A549 (cell line): ENCODE measurements around the gene IKZF4. TPM values are rescaled to one million over a fixed set of nuclear protein-coding genes. Genes with fewer than 3 reads are reported as not detected.
"Not testable (repeated sequence)": the region's sequence is repeated elsewhere in the genome, so short reads cannot be mapped to it uniquely, and the experiment has no call there.

Source experiments
- ATAC-seq, 2 experiments: fragments of 200-7000 bp in 1 of 2; fragments of >200 bp in 1 of 2; cut with Nextera tagmentation in 1 of 2; cut with Tn5 transposase in 1 of 2; 3 replicates each; pipeline versions ENCODE4 v1.8.0 to v1.9.1; 2018 to 2020; ENCODE audit warnings: mild to moderate bottlenecking in 1 of 2, moderate library complexity in 1 of 2
- CTCF ChIA-PET: fragments of 300-600 bp; sonication (Branson Sonifier 250); formaldehyde crosslinking; extraction: SDS; loops from one replicate; lab custom pipeline; 2021; ENCODE audit warnings: antibody characterized with exemption, inconsistent platforms; lab: Yijun Ruan, JAX
- POLR2A ChIA-PET: fragments of 350-600 bp; formaldehyde crosslinking; extraction: SDS; loops from one replicate; lab custom pipeline; 2021; ENCODE audit warnings: antibody characterized with exemption, inconsistent platforms; lab: Yijun Ruan, JAX
- DNase-seq, 2 experiments: peaks; one replicate each; pipeline versions ENCODE4 v3.0.0 to v3.0.0-alpha.2; 2011 to 2016; ENCODE audit warnings: low read depth in 1 of 2, low spot score in 1 of 2
- FAIRE-seq: peaks from 2 replicates; lab custom pipeline; 2011; peaks lifted over from hg19 to GRCh38; lab: Jason Lieb, UNC
- H3K27ac ChIP-seq, 2 experiments: fragments of >200 bp; sonication (Bioruptor Twin); formaldehyde crosslinking; 3 replicates each; pipeline ENCODE4 v1.5.1; 2016 to 2017
- H3K4me1 ChIP-seq: fragments of >200 bp; sonication (Bioruptor Twin); formaldehyde crosslinking; 3 replicates; pipeline ENCODE4 v1.6.1; 2016
- H3K4me2 ChIP-seq: fragments of >200 bp; sonication (Bioruptor Twin); formaldehyde crosslinking; 3 replicates; pipeline ENCODE4 v1.6.1; 2016
- H3K4me3 ChIP-seq: fragments of >200 bp; sonication (Bioruptor Twin); formaldehyde crosslinking; 3 replicates; pipeline ENCODE4 v1.5.1; 2016
- H3K9me3 ChIP-seq: fragments of >200 bp; sonication (Bioruptor Twin); formaldehyde crosslinking; 3 replicates; pipeline ENCODE4 v1.6.1; 2016
- CBX2 ChIP-seq: fragments of 200-600 bp; sonication (generic); IDR thresholded peaks from 2 replicates; pipeline ENCODE4 v1.6.1; 2016; ENCODE audit warnings: low read depth, mild to moderate bottlenecking, borderline replicate concordance
- CEBPB ChIP-seq, 2 experiments: fragments of >200 bp in 1 of 2; sonication (Bioruptor Twin) in 1 of 2; formaldehyde crosslinking in 1 of 2; IDR thresholded peaks; 2 replicates each; pipeline ENCODE4 v1.6.1; 2012 to 2016
- CHD2 ChIP-seq: fragments of 150-350 bp; IDR thresholded peaks from 2 replicates; pipeline ENCODE4 v1.6.1; 2014; ENCODE audit warnings: low read length; ENCODE audit not compliant: partially characterized antibody
- EHMT2 ChIP-seq: fragments of 200-600 bp; sonication (generic); IDR thresholded peaks from 2 replicates; pipeline ENCODE4 v1.6.1; 2016; ENCODE audit warnings: antibody characterized with exemption, low read depth, mild to moderate bottlenecking, moderate library complexity
- HOXA7 ChIP-seq: fragments of 250-450 bp; sonication (Bioruptor Pico); IDR thresholded peaks from 2 replicates; pipeline ENCODE4 v1.5.0; 2020; ENCODE audit warnings: mild to moderate bottlenecking, moderate library complexity
- HOXB13 ChIP-seq: fragments of 250-450 bp; sonication (Bioruptor Pico); IDR thresholded peaks from 2 replicates; pipeline ENCODE4 v1.5.0; 2020; ENCODE audit warnings: low read depth, mild to moderate bottlenecking, moderate library complexity
- HOXB5 ChIP-seq: fragments of 250-450 bp; sonication (Bioruptor Pico); IDR thresholded peaks from 2 replicates; pipeline ENCODE4 v1.5.0; 2020; ENCODE audit warnings: mild to moderate bottlenecking, moderate library complexity
- JUN ChIP-seq, 2 experiments: fragments of >200 bp; sonication (Bioruptor Twin); formaldehyde crosslinking; IDR thresholded peaks; 2 replicates in 1 of 2; 3 replicates in 1 of 2; pipeline ENCODE4 v1.6.1; 2016 to 2017
- MAFK ChIP-seq: fragments of 450-650 bp; IDR thresholded peaks from 2 replicates; pipeline ENCODE4 v1.6.1; 2014; ENCODE audit not compliant: partially characterized antibody
- MAZ ChIP-seq: fragments of 150-350 bp; IDR thresholded peaks from 2 replicates; pipeline ENCODE4 v1.6.1; 2014; ENCODE audit warnings: antibody characterized with exemption, low read depth, low read length, borderline replicate concordance
- POLR2AphosphoS2 ChIP-seq: conservative IDR thresholded peaks from 2 replicates; pipeline ENCODE4 v1.6.1; 2012; ENCODE audit warnings: low read length, improper control_type of control experiment, inconsistent platforms
- RNF2 ChIP-seq: fragments of 200-600 bp; sonication (generic); IDR thresholded peaks from 2 replicates; pipeline ENCODE4 v1.6.1; 2016; ENCODE audit warnings: low read depth, mild to moderate bottlenecking, antibody characterized with exemption, moderate library complexity, borderline replicate concordance
- SMC3 ChIP-seq: fragments of >200 bp; sonication (Bioruptor Twin); formaldehyde crosslinking; IDR thresholded peaks from 3 replicates; pipeline ENCODE4 v1.6.1; 2018; ENCODE audit warnings: inconsistent platforms
- ZSCAN20 ChIP-seq: fragments of 250-450 bp; sonication (Bioruptor Pico); IDR thresholded peaks from 2 replicates; pipeline ENCODE4 v1.8.0; 2022; ENCODE audit warnings: mild to moderate bottlenecking, moderate library complexity
- WGBS: methylation state at CpG from one replicate; pipeline ENCODE4 v1.1.6; 2017; ENCODE audit errors: missing lambda C conversion rate; 5-methylcytosine and 5-hydroxymethylcytosine counted together
- polyA plus RNA-seq, 4 experiments: library from polyadenylated mRNA; depleted of rRNA in 3 of 4; stranded (reverse); fragments of >200 nt; fragmentation: RNase III in 1 of 4; extraction: RNeasy Plus Mini Kit Qiagen cat#74134 plus additional on column Dnase treatment in 1 of 4; gene quantifications; 2 replicates in 3 of 4; 3 replicates in 1 of 4; pipeline ENCODE4 v1.2.3, GENCODE V29; 2011 to 2017
- TF ChIP-seq, protein P1 (sequence below): fragments of 200-600 bp; sonication (generic); IDR thresholded peaks from 2 replicates; pipeline ENCODE4 v1.6.1; 2016; ENCODE audit warnings: antibody characterized with exemption, mild to moderate bottlenecking, moderate library complexity
- TF ChIP-seq, protein P2 (sequence below): fragments of 150-350 bp; IDR thresholded peaks from 2 replicates; pipeline ENCODE4 v1.6.1; 2014; ENCODE audit warnings: low read depth, mild to moderate bottlenecking, low read length
- TF ChIP-seq, protein P3 (sequence below): fragments of 450-650 bp; IDR thresholded peaks from 2 replicates; pipeline ENCODE4 v1.6.1; 2014; ENCODE audit warnings: antibody characterized with exemption

The IKZF4 gene
- polyA plus RNA-seq, 2 of the 4 experiments (the other 2 are of a cell fraction), result 2.0 TPM

DNA sequence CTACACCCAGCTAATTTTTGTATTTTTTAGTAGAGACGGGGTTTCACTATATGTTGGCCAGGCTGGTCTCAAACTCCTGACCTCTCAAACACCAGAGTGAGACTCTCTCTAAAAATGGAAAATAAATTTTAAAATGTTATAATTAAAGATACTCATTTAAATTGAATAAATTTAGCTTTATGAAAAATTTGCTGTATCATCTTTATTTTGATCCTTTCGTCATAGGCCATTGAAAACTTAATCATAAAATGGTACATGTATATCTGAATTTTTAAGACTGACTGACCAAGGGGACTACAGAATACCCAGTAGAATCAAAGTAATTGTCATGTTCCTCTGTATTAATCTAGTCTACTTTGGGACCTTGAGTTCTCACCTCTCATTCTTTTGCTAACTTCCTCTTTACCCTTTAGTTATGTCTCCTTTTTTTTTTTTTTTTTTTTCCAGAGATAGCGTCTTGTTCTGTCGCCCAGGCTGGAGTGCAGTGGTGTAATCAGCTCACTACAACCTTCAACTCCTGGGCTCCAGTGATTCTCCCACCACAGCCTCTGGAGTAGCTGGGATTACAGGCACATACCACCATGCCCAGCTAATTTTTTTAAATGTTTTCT is 37.5 kb upstream of the IKZF4 start:
- no peak for DNase-seq
- WGBS, result 94% methylated on average over 4 of the region's 4 CpGs
- Histone ChIP-seq H3K27ac (no peak overlapping the region), H3K4me1 (no peaks in the 10 kb centered on the region), H3K9me3 (no peaks in the 10 kb centered on the region), H3K4me2 (no peak overlapping the region), H3K4me3 (no peak overlapping the region)
- TF ChIP-seq CHD2 (no peak), CEBPB (IDR thresholded peaks at IDR 0.05) (no peak), MAFK (peak; percentile 86)
- TF ChIP-seq, protein P1, sequence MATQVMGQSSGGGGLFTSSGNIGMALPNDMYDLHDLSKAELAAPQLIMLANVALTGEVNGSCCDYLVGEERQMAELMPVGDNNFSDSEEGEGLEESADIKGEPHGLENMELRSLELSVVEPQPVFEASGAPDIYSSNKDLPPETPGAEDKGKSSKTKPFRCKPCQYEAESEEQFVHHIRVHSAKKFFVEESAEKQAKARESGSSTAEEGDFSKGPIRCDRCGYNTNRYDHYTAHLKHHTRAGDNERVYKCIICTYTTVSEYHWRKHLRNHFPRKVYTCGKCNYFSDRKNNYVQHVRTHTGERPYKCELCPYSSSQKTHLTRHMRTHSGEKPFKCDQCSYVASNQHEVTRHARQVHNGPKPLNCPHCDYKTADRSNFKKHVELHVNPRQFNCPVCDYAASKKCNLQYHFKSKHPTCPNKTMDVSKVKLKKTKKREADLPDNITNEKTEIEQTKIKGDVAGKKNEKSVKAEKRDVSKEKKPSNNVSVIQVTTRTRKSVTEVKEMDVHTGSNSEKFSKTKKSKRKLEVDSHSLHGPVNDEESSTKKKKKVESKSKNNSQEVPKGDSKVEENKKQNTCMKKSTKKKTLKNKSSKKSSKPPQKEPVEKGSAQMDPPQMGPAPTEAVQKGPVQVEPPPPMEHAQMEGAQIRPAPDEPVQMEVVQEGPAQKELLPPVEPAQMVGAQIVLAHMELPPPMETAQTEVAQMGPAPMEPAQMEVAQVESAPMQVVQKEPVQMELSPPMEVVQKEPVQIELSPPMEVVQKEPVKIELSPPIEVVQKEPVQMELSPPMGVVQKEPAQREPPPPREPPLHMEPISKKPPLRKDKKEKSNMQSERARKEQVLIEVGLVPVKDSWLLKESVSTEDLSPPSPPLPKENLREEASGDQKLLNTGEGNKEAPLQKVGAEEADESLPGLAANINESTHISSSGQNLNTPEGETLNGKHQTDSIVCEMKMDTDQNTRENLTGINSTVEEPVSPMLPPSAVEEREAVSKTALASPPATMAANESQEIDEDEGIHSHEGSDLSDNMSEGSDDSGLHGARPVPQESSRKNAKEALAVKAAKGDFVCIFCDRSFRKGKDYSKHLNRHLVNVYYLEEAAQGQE, result no peak
- no peak for FAIRE-seq
- ATAC-seq, result no peak
- POLR2A ChIA-PET, result no interaction called here
- CTCF ChIA-PET, result interaction anchor here (1.0 to 9.8 kb wide), 6 partner anchors 8 to 237 kb away, joined by 3 to 96 read pairs (median 4); partner anchors contain the start of gene SUOX

DNA sequence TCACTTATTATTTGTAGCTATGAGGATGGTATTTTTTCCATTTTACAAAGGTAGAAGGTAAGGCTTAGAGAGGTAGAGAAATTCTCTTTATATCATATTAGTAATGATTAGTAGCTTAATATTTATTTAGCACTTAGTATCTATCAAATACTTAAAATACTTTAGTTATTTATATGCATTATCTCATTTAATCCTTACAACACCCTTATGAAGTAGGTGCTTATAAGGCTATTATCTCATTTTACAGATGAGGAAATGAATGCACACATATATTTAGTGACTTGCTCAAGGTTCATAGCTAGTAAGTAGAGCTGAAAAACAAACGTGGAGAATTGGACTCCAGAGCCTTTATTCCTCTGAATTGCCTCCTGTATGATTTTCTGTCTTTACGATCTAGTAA is 36.0 kb upstream of the IKZF4 start:
- POLR2A ChIA-PET, result interaction anchor here (1.8 kb wide), 1 partner anchor 11 kb away, joined by 6 read pairs; the partner anchor contains the start of gene RAB5B
- Histone ChIP-seq H3K9me3 (no peaks in the 10 kb centered on the region), H3K27ac (no peak overlapping the region), H3K4me2 (no peak overlapping the region), H3K4me1 (no peaks in the 10 kb centered on the region), H3K4me3 (no peak overlapping the region)
- ATAC-seq (no peak), DNase-seq (no peak), FAIRE-seq (no peak)
- CTCF ChIA-PET, result interaction anchor here (0.6 to 9.8 kb wide), 6 partner anchors 8 to 246 kb away, joined by 3 to 96 read pairs (median 4); partner anchors contain the start of genes RAB5B and SUOX
- WGBS, result 48% methylated on average over 2 of the region's 2 CpGs
- TF ChIP-seq SMC3 (no peak), CBX2 (no peak), RNF2 (no peak), HOXB5 (CRISPR knock-in tag) (no peak), HOXB13 (CRISPR knock-in tag) (no peak), CHD2 (no peak), EHMT2 (no peak)
- TF ChIP-seq, protein P2, sequence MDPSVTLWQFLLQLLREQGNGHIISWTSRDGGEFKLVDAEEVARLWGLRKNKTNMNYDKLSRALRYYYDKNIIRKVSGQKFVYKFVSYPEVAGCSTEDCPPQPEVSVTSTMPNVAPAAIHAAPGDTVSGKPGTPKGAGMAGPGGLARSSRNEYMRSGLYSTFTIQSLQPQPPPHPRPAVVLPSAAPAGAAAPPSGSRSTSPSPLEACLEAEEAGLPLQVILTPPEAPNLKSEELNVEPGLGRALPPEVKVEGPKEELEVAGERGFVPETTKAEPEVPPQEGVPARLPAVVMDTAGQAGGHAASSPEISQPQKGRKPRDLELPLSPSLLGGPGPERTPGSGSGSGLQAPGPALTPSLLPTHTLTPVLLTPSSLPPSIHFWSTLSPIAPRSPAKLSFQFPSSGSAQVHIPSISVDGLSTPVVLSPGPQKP, result no peak
- TF ChIP-seq, protein P3, sequence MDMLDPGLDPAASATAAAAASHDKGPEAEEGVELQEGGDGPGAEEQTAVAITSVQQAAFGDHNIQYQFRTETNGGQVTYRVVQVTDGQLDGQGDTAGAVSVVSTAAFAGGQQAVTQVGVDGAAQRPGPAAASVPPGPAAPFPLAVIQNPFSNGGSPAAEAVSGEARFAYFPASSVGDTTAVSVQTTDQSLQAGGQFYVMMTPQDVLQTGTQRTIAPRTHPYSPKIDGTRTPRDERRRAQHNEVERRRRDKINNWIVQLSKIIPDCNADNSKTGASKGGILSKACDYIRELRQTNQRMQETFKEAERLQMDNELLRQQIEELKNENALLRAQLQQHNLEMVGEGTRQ, result no peak
- TF ChIP-seq, all 56 proteins: peak for 0

DNA sequence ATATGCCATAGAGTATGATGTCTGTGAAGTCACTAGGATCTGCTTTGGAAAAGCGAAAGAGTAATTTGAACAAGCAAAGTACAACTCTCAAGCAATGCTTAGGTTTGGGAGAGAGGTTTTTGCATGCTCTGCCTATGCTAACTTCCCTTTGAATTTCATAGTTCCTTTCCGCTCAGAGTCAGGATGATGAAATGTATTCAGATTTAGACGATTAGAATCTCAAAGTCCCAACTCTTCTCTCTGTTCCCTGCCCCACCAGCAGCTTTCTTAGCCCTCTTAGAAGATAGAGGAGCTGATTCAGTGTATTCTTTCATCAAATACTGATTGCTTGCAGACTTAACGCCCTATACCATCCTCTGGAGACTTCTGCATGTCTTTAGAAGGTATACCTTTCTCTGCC is 35.5 kb upstream of the IKZF4 start:
- H3K4me2 ChIP-seq, result no peak overlapping the region

GRCh38 chr12:55985976-55986375 is 34.9 kb upstream of the IKZF4 start:
- not testable (repeated sequence) for H3K4me1 ChIP-seq, DNase-seq, H3K27ac ChIP-seq, ATAC-seq, H3K4me3 ChIP-seq, FAIRE-seq, H3K4me2 ChIP-seq, H3K9me3 ChIP-seq
- ChIA-PET POLR2A (interaction anchor here (1.3 kb wide), 1 partner anchor 12 kb away, joined by 4 read pairs; the partner anchor contains the start of gene RAB5B), CTCF (interaction anchor here (1.1 to 9.8 kb wide), 3 partner anchors 12 to 56 kb away, joined by 3 to 96 read pairs (median 10); partner anchors contain the start of genes RAB5B and SUOX)
- WGBS, result 89% methylated on average over 7 of the region's 7 CpGs

More for the DNA sequence above, 35.5 kb upstream of the IKZF4 start:
- TF ChIP-seq HOXA7 (CRISPR knock-in tag) (no peak), MAZ (no peak), ZSCAN20 (no peak), JUN (IDR thresholded peaks at IDR 0.05) (no peak), POLR2AphosphoS2 (no peak)
- no peaks in the 10 kb centered on the region for H3K4me1 ChIP-seq
- POLR2A ChIA-PET, result interaction anchor here (1.3 to 1.8 kb wide), 2 partner anchors 12 kb away, joined by 4 to 6 read pairs; partner anchors contain the start of gene RAB5B
- ATAC-seq (no peak), DNase-seq (no peak), FAIRE-seq (no peak)
- H3K27ac ChIP-seq, result no peak overlapping the region
- CTCF ChIA-PET, result interaction anchor here (1.1 to 9.8 kb wide), 4 partner anchors 11 to 55 kb away, joined by 3 to 96 read pairs (median 7); partner anchors contain the start of genes RAB5B and SUOX
- WGBS, result 77% methylated on average over 4 of the region's 4 CpGs
- no peak overlapping the region for H3K4me3 ChIP-seq
- H3K9me3 ChIP-seq, result no peaks in the 10 kb centered on the region
